HG03064 (cell line): ENCODE results near the gene STING1.
"Not testable (repeated sequence)": the region's sequence is repeated elsewhere in the genome, so short reads cannot be mapped to it uniquely, and the experiment has no call there.

Experiments used
- ATAC-seq: cut with Tn5 transposase; IDR thresholded peaks from one replicate; pipeline ENCODE4 v1.9.1; 2021; ENCODE audit warnings: low read depth; ENCODE audit not compliant: unreplicated experiment

STING1 gene

GRCh38 chr5:139440416-139440815 lies 42.1 kb downstream of the STING1 start:
- ATAC-seq = not testable (repeated sequence)

- ATAC-seq = peak; percentile 91
Measured at GRCh38 chr5:139439013-139439903, 43.3 kb downstream of the STING1 start, which contains the start of gene DNAJC18. Gene DNAJC18, minus strand, starts transcription at chr5:139439525. Its CDS starts 80 bp downstream, at chr5:139439445.

GRCh38 chr5:139438707-139439012 lies 43.9 kb downstream of the STING1 start:
- ATAC-seq = no peak

GRCh38 chr5:139435676-139436075 lies 46.9 kb downstream of the STING1 start:
- ATAC-seq = no peak

GRCh38 chr5:139431706-139432105 lies 50.9 kb downstream of the STING1 start:
- ATAC-seq = no peak

- ATAC-seq = no peak
Measured at GRCh38 chr5:139430015-139430414, 52.5 kb downstream of the STING1 start.

- ATAC-seq = no peak
Measured at GRCh38 chr5:139426203-139426885, 56.2 kb downstream of the STING1 start.
